ENCODE data around the gene KCNE4. TPM values are rescaled to one million over a fixed set of nuclear protein-coding genes. Genes with fewer than 3 reads are reported as not detected.

KCNE4 gene
- total RNA-seq, 2 experiments from 2014 or later = not detected

DNA sequence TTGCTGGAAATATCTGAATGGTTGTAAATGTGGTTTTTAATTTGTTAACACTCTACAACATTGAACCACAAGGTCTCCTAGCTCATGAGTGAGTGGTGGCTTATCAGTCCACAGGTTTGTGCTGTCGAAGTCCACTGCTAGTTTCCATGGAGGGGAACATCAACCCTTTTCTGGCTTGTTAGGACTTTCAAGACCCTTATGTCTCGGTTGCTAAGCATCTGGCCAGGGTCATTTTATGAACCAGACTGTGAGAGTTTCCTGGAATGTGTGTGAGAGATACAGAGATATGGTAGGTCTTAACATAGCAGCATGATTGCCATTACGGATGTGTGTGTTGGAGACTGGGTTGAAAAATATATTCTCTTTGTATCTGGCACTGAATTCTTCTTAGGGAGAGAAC is 36.9 kb downstream of the KCNE4 start:
- intact Hi-C loops (cut with DNase I, micrococcal nuclease) = no loop called here
- no peaks in the 10 kb centered on the region for H3K4me1 ChIP-seq (ENCODE audit: insufficient read depth, low read length)
- Mint-ChIP-seq H3K27ac (no peak overlapping the region), H3K4me3 (no peak overlapping the region), H3K27me3 (no peaks in the 10 kb centered on the region), H3K36me3 (ENCODE audit: low read depth) (no peaks in the 10 kb centered on the region), H3K4me1 (ENCODE audit: low read depth) (no peaks in the 10 kb centered on the region), H3K9me3 (no peaks in the 10 kb centered on the region)
- TF ChIP-seq, protein P1, sequence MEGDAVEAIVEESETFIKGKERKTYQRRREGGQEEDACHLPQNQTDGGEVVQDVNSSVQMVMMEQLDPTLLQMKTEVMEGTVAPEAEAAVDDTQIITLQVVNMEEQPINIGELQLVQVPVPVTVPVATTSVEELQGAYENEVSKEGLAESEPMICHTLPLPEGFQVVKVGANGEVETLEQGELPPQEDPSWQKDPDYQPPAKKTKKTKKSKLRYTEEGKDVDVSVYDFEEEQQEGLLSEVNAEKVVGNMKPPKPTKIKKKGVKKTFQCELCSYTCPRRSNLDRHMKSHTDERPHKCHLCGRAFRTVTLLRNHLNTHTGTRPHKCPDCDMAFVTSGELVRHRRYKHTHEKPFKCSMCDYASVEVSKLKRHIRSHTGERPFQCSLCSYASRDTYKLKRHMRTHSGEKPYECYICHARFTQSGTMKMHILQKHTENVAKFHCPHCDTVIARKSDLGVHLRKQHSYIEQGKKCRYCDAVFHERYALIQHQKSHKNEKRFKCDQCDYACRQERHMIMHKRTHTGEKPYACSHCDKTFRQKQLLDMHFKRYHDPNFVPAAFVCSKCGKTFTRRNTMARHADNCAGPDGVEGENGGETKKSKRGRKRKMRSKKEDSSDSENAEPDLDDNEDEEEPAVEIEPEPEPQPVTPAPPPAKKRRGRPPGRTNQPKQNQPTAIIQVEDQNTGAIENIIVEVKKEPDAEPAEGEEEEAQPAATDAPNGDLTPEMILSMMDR (IDR thresholded peaks at IDR 0.05) = no peak
- ChIA-PET POLR2A (no interaction called here), CTCF (no interaction called here)
- ATAC-seq (ENCODE audit: poor library complexity) (no peak), DNase-seq (no peak)
- H3K27ac ChIP-seq (ENCODE audit: low read depth in 1 of 2, low read length in 2 of 2) = no peak overlapping the region
- H3K27me3 ChIP-seq (ENCODE audit: control insufficient read depth in 1 of 2, insufficient read depth in 2 of 2, low read length in 2 of 2) = no peaks in the 10 kb centered on the region
- H3K4me3 ChIP-seq (ENCODE audit: low read length) = no peak overlapping the region
- H3K9me3 ChIP-seq (ENCODE audit: control insufficient read depth in 1 of 2, insufficient read depth in 1 of 2, low read length in 2 of 2) = no peaks in the 10 kb centered on the region
- H3K36me3 ChIP-seq (ENCODE audit: insufficient read depth, low read length) = no peaks in the 10 kb centered on the region

DNA sequence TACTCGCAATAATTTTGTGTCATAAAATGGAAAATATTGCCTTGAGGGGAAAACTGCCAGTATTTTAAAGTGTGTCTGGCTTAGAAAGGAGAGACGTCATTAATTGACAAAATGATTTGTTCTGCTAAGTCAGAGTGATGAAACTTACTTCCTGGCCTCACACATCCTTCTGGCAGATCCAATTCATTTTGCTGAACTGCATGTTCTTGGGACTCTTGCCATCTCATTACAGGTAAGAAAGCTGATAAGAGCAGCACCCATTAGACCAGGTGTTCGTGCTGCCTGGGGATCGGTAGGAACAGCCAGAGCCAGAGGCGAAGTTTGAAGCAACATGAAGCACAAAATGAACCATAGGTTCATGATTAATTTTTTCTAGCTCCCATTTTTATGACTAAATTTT is 38.0 kb downstream of the KCNE4 start:
- Mint-ChIP-seq H3K36me3 (ENCODE audit: low read depth) (no peaks in the 10 kb centered on the region), H3K27ac (no peak overlapping the region), H3K9me3 (no peaks in the 10 kb centered on the region), H3K27me3 (no peaks in the 10 kb centered on the region), H3K4me3 (no peak overlapping the region), H3K4me1 (ENCODE audit: low read depth) (no peaks in the 10 kb centered on the region)
- intact Hi-C loops (cut with DNase I, micrococcal nuclease) = no loop called here
- TF ChIP-seq, protein P1 (IDR thresholded peaks at IDR 0.05) = no peak
- ATAC-seq (ENCODE audit: poor library complexity) = no peak
- H3K4me3 ChIP-seq (ENCODE audit: low read length) = no peak overlapping the region
- H3K4me1 ChIP-seq (ENCODE audit: insufficient read depth, low read length) = no peaks in the 10 kb centered on the region
- H3K27ac ChIP-seq (ENCODE audit: low read depth in 1 of 2, low read length in 2 of 2) = no peak overlapping the region
- H3K36me3 ChIP-seq (ENCODE audit: insufficient read depth, low read length) = no peaks in the 10 kb centered on the region
- H3K27me3 ChIP-seq (ENCODE audit: control insufficient read depth in 1 of 2, insufficient read depth in 2 of 2, low read length in 2 of 2) = no peaks in the 10 kb centered on the region
- ChIA-PET CTCF (no interaction called here), POLR2A (no interaction called here)
- DNase-seq = no peak
- no peaks in the 10 kb centered on the region for H3K9me3 ChIP-seq (ENCODE audit: control insufficient read depth in 1 of 2, insufficient read depth in 1 of 2, low read length in 2 of 2)

DNA sequence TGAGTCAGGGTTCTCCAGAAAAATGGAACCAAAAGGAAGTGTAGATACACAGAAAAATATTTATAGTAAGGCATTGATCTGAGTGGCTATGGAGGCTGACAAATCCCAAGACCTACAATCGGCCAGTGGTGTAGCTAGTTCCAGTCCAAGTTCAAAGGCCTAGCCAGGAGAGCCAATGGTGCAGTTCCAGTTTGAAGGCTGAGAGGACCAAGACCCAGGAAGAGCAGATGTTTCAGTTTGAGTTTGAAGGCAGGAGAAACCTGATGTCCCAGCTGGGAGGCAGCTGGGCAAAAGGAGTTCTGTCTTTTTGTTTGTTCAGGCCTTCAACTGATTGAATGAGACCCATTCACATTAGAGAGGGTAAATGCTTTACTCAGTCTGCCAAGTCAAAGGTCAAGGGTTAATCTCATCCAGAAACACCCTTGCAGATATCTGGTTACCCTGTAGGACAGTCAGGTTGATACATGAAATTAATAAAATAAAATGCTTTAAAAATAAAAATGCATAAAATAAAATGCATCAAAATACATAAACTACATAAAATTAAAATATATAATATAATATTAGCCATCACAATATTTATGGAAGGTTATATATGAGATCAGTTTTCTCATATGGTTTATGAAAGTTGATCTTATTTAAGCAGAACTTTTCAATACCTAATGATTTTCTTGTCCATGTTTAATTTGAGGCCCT is 38.7 kb downstream of the KCNE4 start:
- POLR2A ChIA-PET = no interaction called here
- TF ChIP-seq, protein P1 (IDR thresholded peaks at IDR 0.05) = no peak
- Mint-ChIP-seq H3K4me3 (no peak overlapping the region), H3K27ac (no peak overlapping the region), H3K4me1 (ENCODE audit: low read depth) (no peaks in the 10 kb centered on the region), H3K27me3 (no peaks in the 10 kb centered on the region), H3K36me3 (ENCODE audit: low read depth) (no peaks in the 10 kb centered on the region), H3K9me3 (no peaks in the 10 kb centered on the region)
- DNase-seq = no peak
- H3K4me3 ChIP-seq (ENCODE audit: low read length) = no peak overlapping the region
- H3K9me3 ChIP-seq (ENCODE audit: control insufficient read depth in 1 of 2, insufficient read depth in 1 of 2, low read length in 2 of 2) = no peaks in the 10 kb centered on the region
- intact Hi-C loops (cut with DNase I, micrococcal nuclease) = no loop called here
- H3K36me3 ChIP-seq (ENCODE audit: insufficient read depth, low read length) = no peaks in the 10 kb centered on the region
- no peak overlapping the region for H3K27ac ChIP-seq (ENCODE audit: low read depth in 1 of 2, low read length in 2 of 2)
- CTCF ChIA-PET = interaction anchor here (0.6 kb wide), 1 partner anchor 823 kb away, joined by 3 read pairs; no protein-coding TSS in a partner anchor
- no peaks in the 10 kb centered on the region for H3K27me3 ChIP-seq (ENCODE audit: control insufficient read depth in 1 of 2, insufficient read depth in 2 of 2, low read length in 2 of 2)
- no peak for ATAC-seq (ENCODE audit: poor library complexity)
- H3K4me1 ChIP-seq (ENCODE audit: insufficient read depth, low read length) = no peaks in the 10 kb centered on the region
